AG10803 (cell line): ENCODE results near the gene GTF2A2.

Experiments used
- DNase-seq: peaks from one replicate; pipeline ENCODE4 v3.0.0; 2010; ENCODE audit warnings: low read depth
- H3K4me3 ChIP-seq: 2 replicates; pipeline ENCODE4 v1.5.1; 2011; ENCODE audit warnings: mild to moderate bottlenecking, low read length, control low read depth
- TF ChIP-seq, protein P1 (sequence below): conservative IDR thresholded peaks from 2 replicates; pipeline ENCODE4 v1.5.1; 2011; ENCODE audit warnings: mild to moderate bottlenecking, low read length, control low read depth, inconsistent platforms

GTF2A2 gene

DNA sequence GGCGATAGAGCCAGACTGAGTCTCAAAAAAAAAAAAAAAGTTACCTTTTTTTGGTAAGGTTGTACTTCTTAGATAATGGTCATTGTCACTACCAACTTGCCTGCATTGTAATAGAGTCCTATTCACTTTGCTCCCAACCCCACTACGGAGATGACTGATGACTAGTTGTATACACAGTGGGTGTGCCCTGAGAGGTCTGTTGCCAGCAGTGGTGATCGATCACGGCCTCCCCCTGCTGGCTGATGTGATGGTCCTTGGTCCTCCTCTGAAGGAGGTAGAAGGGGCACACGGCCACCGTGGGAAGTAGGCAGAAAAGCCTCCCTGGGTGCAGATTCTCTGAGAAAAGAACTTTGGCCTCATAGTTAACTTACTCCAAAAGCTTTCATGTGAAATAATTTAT lies 35.0 kb downstream of the GTF2A2 start:
- TF ChIP-seq, protein P1, sequence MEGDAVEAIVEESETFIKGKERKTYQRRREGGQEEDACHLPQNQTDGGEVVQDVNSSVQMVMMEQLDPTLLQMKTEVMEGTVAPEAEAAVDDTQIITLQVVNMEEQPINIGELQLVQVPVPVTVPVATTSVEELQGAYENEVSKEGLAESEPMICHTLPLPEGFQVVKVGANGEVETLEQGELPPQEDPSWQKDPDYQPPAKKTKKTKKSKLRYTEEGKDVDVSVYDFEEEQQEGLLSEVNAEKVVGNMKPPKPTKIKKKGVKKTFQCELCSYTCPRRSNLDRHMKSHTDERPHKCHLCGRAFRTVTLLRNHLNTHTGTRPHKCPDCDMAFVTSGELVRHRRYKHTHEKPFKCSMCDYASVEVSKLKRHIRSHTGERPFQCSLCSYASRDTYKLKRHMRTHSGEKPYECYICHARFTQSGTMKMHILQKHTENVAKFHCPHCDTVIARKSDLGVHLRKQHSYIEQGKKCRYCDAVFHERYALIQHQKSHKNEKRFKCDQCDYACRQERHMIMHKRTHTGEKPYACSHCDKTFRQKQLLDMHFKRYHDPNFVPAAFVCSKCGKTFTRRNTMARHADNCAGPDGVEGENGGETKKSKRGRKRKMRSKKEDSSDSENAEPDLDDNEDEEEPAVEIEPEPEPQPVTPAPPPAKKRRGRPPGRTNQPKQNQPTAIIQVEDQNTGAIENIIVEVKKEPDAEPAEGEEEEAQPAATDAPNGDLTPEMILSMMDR = peak; percentile 24; the same call in 1 of the 2 replicates
- no peak overlapping the region for H3K4me3 ChIP-seq
- no peak for DNase-seq

DNA sequence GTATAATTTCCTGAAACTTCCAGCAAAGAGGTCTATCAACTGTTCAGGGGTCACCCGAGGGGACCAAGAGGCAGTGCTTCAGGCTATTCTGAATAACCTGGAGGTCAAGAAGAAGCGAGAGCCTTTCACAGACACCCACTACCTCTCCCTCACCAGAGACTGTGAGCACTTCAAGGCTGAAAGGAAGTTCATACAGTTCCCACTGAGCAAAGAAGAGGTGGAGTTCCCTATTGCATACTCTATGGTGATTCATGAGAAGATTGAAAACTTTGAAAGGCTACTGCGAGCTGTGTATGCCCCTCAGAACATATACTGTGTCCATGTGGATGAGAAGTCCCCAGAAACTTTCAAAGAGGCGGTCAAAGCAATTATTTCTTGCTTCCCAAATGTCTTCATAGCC lies 38.9 kb downstream of the GTF2A2 start:
- no peak overlapping the region for H3K4me3 ChIP-seq
- TF ChIP-seq, protein P1 = no peak
- no peak for DNase-seq

DNA sequence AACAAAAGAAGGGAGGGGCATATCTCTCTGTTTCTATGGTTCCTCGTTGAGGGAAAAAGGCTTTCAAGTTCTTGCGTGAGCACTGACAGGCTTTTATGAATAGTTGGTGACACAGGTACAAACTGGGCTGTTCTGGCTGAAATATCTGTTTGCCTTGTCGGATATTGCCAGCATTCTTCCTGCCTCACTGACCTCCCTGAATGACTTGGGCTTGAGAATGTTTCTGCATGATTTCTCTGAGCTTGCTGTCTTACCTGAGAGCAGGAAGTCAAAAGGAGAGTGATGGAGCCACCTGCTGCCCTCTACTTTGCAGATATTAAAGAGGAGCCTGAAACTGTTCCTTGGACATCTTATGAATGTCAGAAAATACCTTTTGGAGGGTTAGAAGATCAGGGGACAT lies 40.9 kb downstream of the GTF2A2 start:
- no peak overlapping the region for H3K4me3 ChIP-seq
- TF ChIP-seq, protein P1 = no peak
- DNase-seq = no peak

DNA sequence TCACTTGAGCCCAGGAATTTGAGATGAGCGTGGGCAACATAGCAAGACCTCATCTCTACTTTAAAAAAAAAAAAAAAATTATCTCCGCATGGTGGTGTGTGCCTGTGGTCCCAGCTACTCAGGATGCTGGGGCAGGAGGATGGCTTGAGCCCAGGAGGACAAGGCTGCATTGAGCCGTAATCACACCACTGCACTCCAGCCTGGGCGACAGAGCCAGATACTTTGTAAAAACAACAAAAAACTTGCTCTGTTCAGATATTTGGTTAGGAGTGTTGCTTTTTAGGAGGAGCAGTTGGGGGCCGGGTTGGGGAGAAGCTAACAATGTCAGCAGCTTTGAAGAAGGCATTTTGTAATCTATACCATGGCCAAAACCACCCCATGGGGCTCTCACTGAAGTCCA lies 41.7 kb downstream of the GTF2A2 start:
- DNase-seq = no peak
- TF ChIP-seq, protein P1 = no peak
- no peak overlapping the region for H3K4me3 ChIP-seq

DNA sequence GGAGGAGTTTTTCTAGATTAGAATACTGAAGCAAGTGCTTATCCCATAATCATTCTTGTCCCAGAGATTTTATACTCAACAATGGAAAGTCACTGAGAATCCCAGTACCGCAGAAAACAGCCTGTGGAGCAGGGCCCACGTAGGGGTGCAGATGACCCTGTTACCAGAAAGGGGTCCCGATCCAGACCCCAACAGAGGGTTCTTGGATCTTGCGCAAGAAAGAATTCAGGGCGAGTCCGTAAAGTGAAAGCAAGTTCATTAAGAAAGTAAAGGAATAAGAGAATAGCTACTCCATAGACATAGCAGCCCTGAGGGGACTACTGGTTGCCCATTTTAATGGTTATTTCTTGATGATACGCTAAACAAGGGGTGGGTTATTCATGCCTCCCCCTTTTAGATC lies 43.2 kb downstream of the GTF2A2 start:
- no peak for DNase-seq
- TF ChIP-seq, protein P1 = no peak
- no peak overlapping the region for H3K4me3 ChIP-seq

DNA sequence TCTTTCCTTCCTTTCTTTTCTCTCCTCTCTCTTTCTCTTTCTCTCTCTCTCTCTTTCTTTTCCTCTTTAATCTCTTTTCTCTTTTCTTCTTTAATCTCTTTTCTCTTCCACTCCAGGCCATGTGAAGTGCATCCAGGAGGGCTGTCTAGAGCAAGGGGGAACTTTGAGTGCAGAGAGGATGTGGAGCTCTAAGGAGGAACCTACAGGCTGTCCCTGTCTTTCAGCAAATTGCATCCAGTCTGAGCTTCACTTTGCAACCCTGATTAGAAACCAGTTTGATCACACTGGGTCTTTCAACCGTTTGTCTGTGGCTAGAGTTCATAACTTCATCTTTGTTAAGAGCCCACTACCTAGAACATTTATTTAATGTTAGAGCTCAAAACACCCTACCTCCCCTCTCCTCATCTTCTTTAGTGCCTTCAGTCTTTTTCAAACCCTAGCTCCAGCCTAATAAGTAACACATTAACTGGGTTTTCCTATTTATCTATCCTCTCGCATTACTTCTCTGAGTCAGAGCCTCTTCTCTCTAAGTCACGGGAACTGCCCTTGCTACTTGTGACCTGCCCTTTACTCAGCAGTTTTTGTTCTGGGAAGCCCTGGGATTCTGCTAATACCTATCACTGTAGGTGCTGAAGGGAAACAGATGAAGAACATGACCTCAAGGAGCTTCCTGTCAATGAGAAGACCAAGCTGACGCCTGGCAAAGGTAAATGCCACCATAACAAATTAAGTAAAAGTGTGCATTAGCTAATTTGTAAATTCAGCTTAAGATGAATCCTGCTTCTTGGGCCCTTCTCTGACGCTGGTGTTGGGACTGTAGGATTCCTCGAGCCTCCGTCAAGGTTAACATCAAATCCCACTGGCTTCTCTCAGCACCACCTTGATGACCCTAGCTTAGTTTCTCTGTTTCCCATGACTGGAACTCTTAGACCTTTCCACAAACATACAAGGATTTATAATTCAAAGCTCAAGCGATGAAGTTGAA lies 45.7 kb downstream of the GTF2A2 start, which contains the start of gene GCNT3:
Gene GCNT3, plus strand, starts transcription at position 508 of the 985 bp plus-strand sequence. CDS start 6,456 bp downstream, outside the sequence.
- no peak within 1 kb of the TSS for H3K4me3 ChIP-seq
- TF ChIP-seq, protein P1 = no peak
- no peak for DNase-seq
